GM21526 (cell line): Measurements from ENCODE around the gene CRNKL1.
"Not testable (repeated sequence)": the region's sequence is repeated elsewhere in the genome, so short reads cannot be mapped to it uniquely, and the experiment has no call there.

Experiments used
- ATAC-seq: cut with Tn5 transposase; IDR thresholded peaks from one replicate; pipeline ENCODE4 v1.9.1; 2021; ENCODE audit warnings: moderate library complexity; ENCODE audit not compliant: unreplicated experiment, low FRiP score

CRNKL1 gene

GRCh38 chr20:20010639-20011500 is 41.4 kb downstream of the CRNKL1 start:
- ATAC-seq = no peak

- no peak for ATAC-seq
These were observed 42.4 kb downstream of the CRNKL1 start for GRCh38 chr20:20009784-20010253.

GRCh38 chr20:20005342-20005741 is 46.9 kb downstream of the CRNKL1 start:
- no peak for ATAC-seq

- not testable (repeated sequence) for ATAC-seq
These were observed 48.3 kb downstream of the CRNKL1 start for GRCh38 chr20:20003955-20004322.

- ATAC-seq = no peak
These were observed 49.0 kb downstream of the CRNKL1 start for GRCh38 chr20:20003031-20003954.

- no peak for ATAC-seq
These were observed 49.9 kb downstream of the CRNKL1 start for GRCh38 chr20:20002101-20002998.

- ATAC-seq = no peak
These were observed 51.9 kb downstream of the CRNKL1 start for GRCh38 chr20:20000211-20000968.

- no peak for ATAC-seq
These were observed 53.1 kb downstream of the CRNKL1 start for GRCh38 chr20:19998990-19999705.

- no peak for ATAC-seq
These were observed 55.3 kb downstream of the CRNKL1 start for GRCh38 chr20:19996917-19997316.

- no peak for ATAC-seq
These were observed 56.0 kb downstream of the CRNKL1 start for GRCh38 chr20:19996222-19996621.

- ATAC-seq = no peak
These were observed 56.9 kb downstream of the CRNKL1 start for GRCh38 chr20:19995220-19995863.

GRCh38 chr20:19993958-19994669 is 58.2 kb downstream of the CRNKL1 start:
- no peak for ATAC-seq

GRCh38 chr20:19992996-19993908 is 59.0 kb downstream of the CRNKL1 start:
- no peak for ATAC-seq

- no peak for ATAC-seq
These were observed 60.4 kb downstream of the CRNKL1 start for GRCh38 chr20:19991854-19992253.

GRCh38 chr20:19991308-19991707 is 61.0 kb downstream of the CRNKL1 start:
- no peak for ATAC-seq

GRCh38 chr20:19990850-19991249 is 61.4 kb downstream of the CRNKL1 start:
- ATAC-seq = no peak

GRCh38 chr20:19987046-19987445 is 65.2 kb downstream of the CRNKL1 start:
- ATAC-seq = no peak
